ENCODE results near the gene FOXO6. TPM values are rescaled to one million over a fixed set of nuclear protein-coding genes. Genes with fewer than 3 reads are reported as not detected.

Gene FOXO6
- total RNA-seq, 1 experiment from 2014 or later = 0.47 TPM

- DNase-seq = no peak
- peaks cover 22% of the 10 kb centered on the region for H3K4me1 Mint-ChIP-seq (ENCODE audit: low read depth, unreplicated experiment)
- CTCF ChIA-PET = interaction anchor here (1.5 kb wide), 1 partner anchor 76 kb away, joined by 6 read pairs; no protein-coding TSS in a partner anchor
- no peak for TF ChIP-seq CTCF (IDR thresholded peaks at IDR 0.05; ENCODE audit: unreplicated experiment)
- no peaks in the 10 kb centered on the region for H3K36me3 Mint-ChIP-seq (ENCODE audit: insufficient read depth, unreplicated experiment)
- intact Hi-C loops (cut with micrococcal nuclease; ENCODE audit: unreplicated experiment) = no loop called here
- H3K27ac Mint-ChIP-seq (ENCODE audit: unreplicated experiment) = peak overlapping the region; percentile 73
- no peaks in the 10 kb centered on the region for H3K27me3 Mint-ChIP-seq (ENCODE audit: unreplicated experiment)
- no TSS peak for BruUV-seq (replicated peaks)
- H3K4me3 Mint-ChIP-seq (ENCODE audit: low read depth, unreplicated experiment) = peak overlapping the region; percentile 57
- peaks cover 2% of the 10 kb centered on the region for H3K9me3 Mint-ChIP-seq (ENCODE audit: low read depth, unreplicated experiment)
Observed at GRCh38 chr1:41342774-41343355, 18.4 kb upstream of the FOXO6 start.

DNA sequence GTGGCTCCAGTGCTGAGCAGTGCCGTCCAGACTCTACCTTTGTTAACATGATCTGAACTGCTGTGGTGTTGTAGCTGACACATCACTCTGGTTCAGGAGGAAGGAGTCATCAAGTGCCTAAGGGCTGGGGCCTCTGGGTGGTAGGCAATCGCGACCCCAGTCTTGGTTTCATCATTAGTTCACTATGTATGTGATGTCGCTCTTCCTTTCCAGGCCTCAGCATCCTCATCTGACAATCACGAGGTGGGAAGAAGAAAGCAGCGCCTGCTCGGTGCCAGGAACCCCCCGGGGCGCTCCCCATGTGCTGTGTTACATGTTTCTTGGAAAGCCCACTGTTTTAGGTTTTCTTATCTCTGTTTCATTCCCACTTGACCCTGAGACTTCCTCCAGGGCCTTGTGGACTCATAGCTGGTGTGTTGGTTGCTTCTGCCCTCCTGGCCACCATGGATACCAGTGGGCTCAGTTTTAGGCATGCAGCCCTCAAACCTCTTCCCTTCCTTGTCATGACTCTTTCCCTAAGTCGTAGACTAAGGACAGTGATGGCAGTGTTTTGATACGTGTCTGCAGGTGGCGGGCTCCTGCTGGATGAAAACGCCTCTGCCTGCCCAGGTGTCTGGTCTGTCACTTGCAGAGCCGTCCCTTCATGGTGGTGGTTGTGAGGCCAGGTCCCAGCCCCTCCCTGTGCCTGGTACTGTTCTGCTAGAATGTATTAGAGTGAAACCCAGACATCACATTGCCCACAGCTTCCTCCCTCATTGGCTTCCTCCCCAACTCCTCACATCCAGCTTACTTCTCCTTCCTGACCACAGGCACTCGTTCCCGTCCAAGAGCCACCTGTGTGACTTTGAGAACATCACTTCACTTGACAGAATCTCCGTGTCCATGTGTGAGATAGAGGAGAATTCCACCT lies 17.2 kb upstream of the FOXO6 start:
- no TSS peak for BruUV-seq (replicated peaks)
- intact Hi-C loops (cut with micrococcal nuclease; ENCODE audit: unreplicated experiment) = no loop called here
- no peak for TF ChIP-seq CTCF (IDR thresholded peaks at IDR 0.05; ENCODE audit: unreplicated experiment)
- no peak overlapping the region for H3K4me3 Mint-ChIP-seq (ENCODE audit: low read depth, unreplicated experiment)
- peak overlapping the region; percentile 23 for H3K27ac Mint-ChIP-seq (ENCODE audit: unreplicated experiment)
- DNase-seq = no peak
- H3K36me3 Mint-ChIP-seq (ENCODE audit: insufficient read depth, unreplicated experiment) = no peaks in the 10 kb centered on the region
- H3K9me3 Mint-ChIP-seq (ENCODE audit: low read depth, unreplicated experiment) = no peaks in the 10 kb centered on the region
- CTCF ChIA-PET = no interaction called here
- peaks cover 22% of the 10 kb centered on the region for H3K4me1 Mint-ChIP-seq (ENCODE audit: low read depth, unreplicated experiment)
- no peaks in the 10 kb centered on the region for H3K27me3 Mint-ChIP-seq (ENCODE audit: unreplicated experiment)

DNA sequence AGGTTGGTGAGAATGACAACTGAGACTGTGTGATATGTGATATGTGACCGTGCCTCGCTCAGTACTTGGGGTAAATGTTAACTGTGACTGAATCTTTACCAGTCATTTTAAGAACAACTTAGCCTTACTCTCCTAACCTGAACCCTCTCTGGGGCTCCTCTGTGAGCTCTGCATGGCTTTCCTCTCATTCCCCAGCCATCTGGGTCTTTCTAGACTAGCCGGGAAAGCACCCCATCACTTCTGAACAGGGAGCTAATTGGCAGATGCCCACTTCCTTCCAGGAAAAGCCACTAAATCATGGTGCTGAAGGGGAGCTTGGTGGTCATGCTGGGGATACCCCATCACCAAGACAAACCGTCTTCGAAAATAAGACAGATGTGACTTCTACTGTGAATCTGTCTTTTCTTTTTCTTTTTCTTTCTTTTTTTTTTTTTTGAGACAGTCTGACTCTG lies 16.5 kb upstream of the FOXO6 start:
- H3K27ac Mint-ChIP-seq (ENCODE audit: unreplicated experiment) = peak overlapping the region; percentile 23
- intact Hi-C loops (cut with micrococcal nuclease; ENCODE audit: unreplicated experiment) = no loop called here
- no peak for TF ChIP-seq CTCF (IDR thresholded peaks at IDR 0.05; ENCODE audit: unreplicated experiment)
- no peaks in the 10 kb centered on the region for H3K36me3 Mint-ChIP-seq (ENCODE audit: insufficient read depth, unreplicated experiment)
- no peak overlapping the region for H3K4me3 Mint-ChIP-seq (ENCODE audit: low read depth, unreplicated experiment)
- no peaks in the 10 kb centered on the region for H3K27me3 Mint-ChIP-seq (ENCODE audit: unreplicated experiment)
- CTCF ChIA-PET = no interaction called here
- H3K9me3 Mint-ChIP-seq (ENCODE audit: low read depth, unreplicated experiment) = no peaks in the 10 kb centered on the region
- DNase-seq = no peak
- peaks cover 22% of the 10 kb centered on the region for H3K4me1 Mint-ChIP-seq (ENCODE audit: low read depth, unreplicated experiment)
- no TSS peak for BruUV-seq (replicated peaks)

- BruUV-seq (replicated peaks) = no TSS peak
- peaks cover 22% of the 10 kb centered on the region for H3K4me1 Mint-ChIP-seq (ENCODE audit: low read depth, unreplicated experiment)
- intact Hi-C loops (cut with micrococcal nuclease; ENCODE audit: unreplicated experiment) = no loop called here
- H3K27ac Mint-ChIP-seq (ENCODE audit: unreplicated experiment) = no peak overlapping the region
- CTCF ChIA-PET = no interaction called here
- TF ChIP-seq CTCF (IDR thresholded peaks at IDR 0.05; ENCODE audit: unreplicated experiment) = no peak
- no peak overlapping the region for H3K4me3 Mint-ChIP-seq (ENCODE audit: low read depth, unreplicated experiment)
- DNase-seq = no peak
- H3K36me3 Mint-ChIP-seq (ENCODE audit: insufficient read depth, unreplicated experiment) = no peaks in the 10 kb centered on the region
- no peaks in the 10 kb centered on the region for H3K27me3 Mint-ChIP-seq (ENCODE audit: unreplicated experiment)
- no peaks in the 10 kb centered on the region for H3K9me3 Mint-ChIP-seq (ENCODE audit: low read depth, unreplicated experiment)
Observed at GRCh38 chr1:41345434-41346075, 15.7 kb upstream of the FOXO6 start.

Measured in Calu3 (cell line).